Effector memory CD4-positive, alpha-beta T cell (primary cell): ENCODE results near the gene ZFP69B.
A peak's percentile ranks its signal among the peaks of the same experiment; 100 is the strongest.

Source experiments
- DNase-seq, 3 donors: peaks; one replicate each; pipeline ENCODE4 v3.0.0-alpha.2; 2020
- H3K27ac ChIP-seq: 2 replicates; pipeline ENCODE4 v1.7.0; 2013; ENCODE audit warnings: mild to moderate bottlenecking, low read length, moderate library complexity; ENCODE audit not compliant: insufficient read depth, poor library complexity, severe bottlenecking
- H3K27me3 ChIP-seq: replicated peaks from 2 replicates; pipeline ENCODE4 v1.7.0; 2013; ENCODE audit warnings: mild to moderate bottlenecking, low read length; ENCODE audit not compliant: insufficient read depth, control insufficient read depth, poor library complexity, severe bottlenecking
- H3K36me3 ChIP-seq: 2 replicates; pipeline ENCODE4 v1.7.0; 2013; ENCODE audit warnings: mild to moderate bottlenecking, low read length, moderate library complexity; ENCODE audit not compliant: control insufficient read depth, insufficient read depth
- H3K4me1 ChIP-seq: 2 replicates; pipeline ENCODE4 v1.7.0; 2013; ENCODE audit warnings: low read length, mild to moderate bottlenecking; ENCODE audit not compliant: control insufficient read depth, insufficient read depth, poor library complexity, severe bottlenecking
- H3K4me3 ChIP-seq: 2 replicates; pipeline ENCODE4 v1.7.0; 2013; ENCODE audit warnings: low read length, low read depth, mild to moderate bottlenecking; ENCODE audit not compliant: insufficient read depth, poor library complexity, severe bottlenecking
- H3K9me3 ChIP-seq: 2 replicates; pipeline ENCODE4 v1.7.0; 2013; ENCODE audit warnings: mild to moderate bottlenecking, low read length, moderate library complexity; ENCODE audit not compliant: control insufficient read depth
- total RNA-seq, 3 donors: gene quantifications; one replicate each; lab custom pipeline; 2026; lab: John Stamatoyannopoulos, UW

ZFP69B gene
- total RNA-seq: 2.1 reads per million in 3 donors

- Histone ChIP-seq H3K36me3 (peaks cover 3% of the 10 kb centered on the region), H3K9me3 (no peaks in the 10 kb centered on the region), H3K4me1 (peaks cover 7% of the 10 kb centered on the region), H3K4me3 (peak within 1 kb of the TSS; percentile 66), H3K27me3 (no peaks in the 10 kb centered on the region), H3K27ac (peak within 1 kb of the TSS; percentile 77)
- DNase-seq: peak; percentile 71 to 81 (median 76)
Observed at GRCh38 chr1:40449684-40450494, at the start of gene ZFP69B. Gene ZFP69B, plus strand, starts transcription at chr1:40450476. Its CDS starts 486 bp downstream, at chr1:40450962.

GRCh38 chr1:40401473-40402201 is 48.6 kb upstream of the ZFP69B start:
- no peaks in the 10 kb centered on the region for H3K27me3 ChIP-seq
- no peak for DNase-seq
- H3K4me3 ChIP-seq: no peak overlapping the region
- H3K36me3 ChIP-seq: peaks cover 2% of the 10 kb centered on the region
- H3K9me3 ChIP-seq: no peaks in the 10 kb centered on the region
- peaks cover 39% of the 10 kb centered on the region for H3K4me1 ChIP-seq
- no peak overlapping the region for H3K27ac ChIP-seq

- H3K4me1 ChIP-seq: peaks cover 22% of the 10 kb centered on the region
- peaks cover 31% of the 10 kb centered on the region for H3K36me3 ChIP-seq
- DNase-seq: peak in 1 of 3 donors; percentile 35
- no peak overlapping the region for H3K4me3 ChIP-seq
- no peaks in the 10 kb centered on the region for H3K9me3 ChIP-seq
- H3K27ac ChIP-seq: peak overlapping the region; percentile 56
- H3K27me3 ChIP-seq: no peaks in the 10 kb centered on the region
Observed at GRCh38 chr1:40404670-40405462, 45.4 kb upstream of the ZFP69B start.

GRCh38 chr1:40405812-40406211 is 44.5 kb upstream of the ZFP69B start:
- peaks cover 40% of the 10 kb centered on the region for H3K36me3 ChIP-seq
- H3K4me3 ChIP-seq: no peak overlapping the region
- H3K27me3 ChIP-seq: no peaks in the 10 kb centered on the region
- peaks cover 13% of the 10 kb centered on the region for H3K4me1 ChIP-seq
- DNase-seq: no peak
- no peaks in the 10 kb centered on the region for H3K9me3 ChIP-seq
- H3K27ac ChIP-seq: no peak overlapping the region

GRCh38 chr1:40407453-40407852 is 42.8 kb upstream of the ZFP69B start:
- no peak overlapping the region for H3K27ac ChIP-seq
- no peaks in the 10 kb centered on the region for H3K27me3 ChIP-seq
- peaks cover 49% of the 10 kb centered on the region for H3K36me3 ChIP-seq

GRCh38 chr1:40409467-40409866 is 40.8 kb upstream of the ZFP69B start:
- Histone ChIP-seq H3K27ac (no peak overlapping the region), H3K9me3 (no peaks in the 10 kb centered on the region), H3K36me3 (peaks cover 68% of the 10 kb centered on the region), H3K4me3 (no peak overlapping the region), H3K4me1 (no peaks in the 10 kb centered on the region), H3K27me3 (no peaks in the 10 kb centered on the region)
- no peak for DNase-seq

More at GRCh38 chr1:40407453-40407852, 42.8 kb upstream of the ZFP69B start:
- no peak for DNase-seq
- Histone ChIP-seq H3K9me3 (no peaks in the 10 kb centered on the region), H3K4me1 (peaks cover 13% of the 10 kb centered on the region), H3K4me3 (no peak overlapping the region)

- Histone ChIP-seq H3K4me1 (no peaks in the 10 kb centered on the region), H3K36me3 (peaks cover 87% of the 10 kb centered on the region), H3K9me3 (no peaks in the 10 kb centered on the region), H3K27me3 (no peaks in the 10 kb centered on the region), H3K4me3 (no peak overlapping the region), H3K27ac (no peak overlapping the region)
- no peak for DNase-seq
Observed at GRCh38 chr1:40411294-40411693, 39.0 kb upstream of the ZFP69B start.

- Histone ChIP-seq H3K9me3 (no peaks in the 10 kb centered on the region), H3K27me3 (no peaks in the 10 kb centered on the region), H3K4me1 (no peaks in the 10 kb centered on the region), H3K4me3 (no peak overlapping the region), H3K27ac (no peak overlapping the region), H3K36me3 (peaks cover 88% of the 10 kb centered on the region)
- DNase-seq: no peak
Observed at GRCh38 chr1:40411843-40412242, 38.4 kb upstream of the ZFP69B start.

- H3K27me3 ChIP-seq: no peaks in the 10 kb centered on the region
- no peak overlapping the region for H3K4me3 ChIP-seq
- H3K27ac ChIP-seq: peak overlapping the region; percentile 36
- no peaks in the 10 kb centered on the region for H3K4me1 ChIP-seq
- H3K9me3 ChIP-seq: no peaks in the 10 kb centered on the region
- DNase-seq: no peak
- H3K36me3 ChIP-seq: peaks cover 88% of the 10 kb centered on the region
Observed at GRCh38 chr1:40413527-40414252, 36.6 kb upstream of the ZFP69B start.
